NT2/D1 (cell line): Measurements from ENCODE around the gene FOS.

Source experiments
- SUZ12 ChIP-seq: IDR thresholded peaks from 2 replicates; pipeline ENCODE4 v1.6.1; 2011; ENCODE audit not compliant: insufficient read length, insufficient read depth; ENCODE audit errors: extremely low read depth
- YY1 ChIP-seq: IDR thresholded peaks from 2 replicates; pipeline ENCODE4 v1.6.1; 2011; ENCODE audit not compliant: insufficient read length, insufficient read depth
- ZNF274 ChIP-seq: IDR thresholded peaks from 2 replicates; pipeline ENCODE4 v1.6.1; 2011; ENCODE audit warnings: mild to moderate bottlenecking, low read depth, low read length

GRCh38 chr14:75268633-75269550, 9.7 kb upstream of the FOS start:
- TF ChIP-seq ZNF274 (no peak), YY1 (no peak), SUZ12 (no peak)
